Measurements from ENCODE around the gene GDPD5. TPM values are rescaled to one million over a fixed set of nuclear protein-coding genes. Genes with fewer than 3 reads are reported as not detected.
A peak's percentile ranks its signal among the peaks of the same experiment; 100 is the strongest.

GDPD5 gene
- 13.4 and 14.5 TPM in 2 replicates for total RNA-seq

GRCh38 chr11:75525433-75526191 lies at the start of gene GDPD5:
Gene GDPD5, minus strand, starts transcription at chr11:75525941. Its CDS starts 48,206 bp downstream, at chr11:75477735.
- Mint-ChIP-seq H3K4me1 (peaks cover 15% of the 10 kb centered on the region), H3K4me3 (peak within 1 kb of the TSS; percentile 85), H3K27me3 (peaks cover 27% of the 10 kb centered on the region)

DNA sequence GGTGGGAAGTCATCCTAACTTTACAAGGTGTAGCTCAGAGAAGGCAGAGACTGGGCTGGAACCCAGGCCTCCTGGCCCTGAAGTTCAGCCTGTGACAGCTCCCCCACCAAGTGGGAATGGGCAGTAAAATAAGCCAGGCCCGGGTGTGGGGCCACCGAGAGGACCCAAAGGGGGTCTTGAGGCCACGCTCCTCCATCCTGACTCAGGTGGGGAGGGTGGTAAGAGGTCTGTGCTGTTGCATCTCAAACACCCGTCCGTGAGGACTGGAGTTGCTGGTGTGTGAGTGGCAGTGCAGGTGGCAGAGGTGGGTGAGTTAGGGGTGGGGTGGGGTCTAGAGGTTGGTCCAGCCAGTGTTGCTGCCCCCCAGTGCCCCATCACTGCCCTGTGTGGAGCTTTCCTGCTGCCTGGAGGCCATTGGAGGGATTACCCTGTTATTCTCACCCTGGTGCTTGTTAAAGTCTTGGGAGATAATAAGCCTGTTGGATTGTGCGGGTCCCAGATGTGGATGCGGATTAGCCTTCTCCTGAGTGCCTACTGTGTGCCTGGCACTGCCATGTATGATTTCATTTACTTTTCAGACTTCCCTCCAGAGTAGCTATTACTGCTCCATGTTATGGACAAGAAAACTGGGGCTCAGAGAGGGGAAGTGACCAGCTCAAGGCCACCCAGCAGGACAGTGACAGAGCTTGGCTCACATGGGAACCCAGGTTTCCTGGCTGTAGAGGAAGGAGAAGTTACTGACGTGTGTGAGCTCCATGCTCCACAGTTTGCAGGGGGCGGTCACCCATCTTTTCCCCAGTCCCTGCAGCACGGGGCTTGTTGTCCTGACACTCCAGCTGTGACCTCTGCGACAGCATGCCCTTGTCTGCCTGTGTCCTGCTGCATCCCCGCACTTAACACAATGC lies 49.2 kb upstream of the GDPD5 start:
- intact Hi-C loops (cut with micrococcal nuclease), result no loop called here
- no peak for DNase-seq

More at GRCh38 chr11:75525433-75526191, at the start of gene GDPD5:
- peak; percentile 98 for DNase-seq
- Mint-ChIP-seq H3K36me3 (ENCODE audit: low read depth) (no peaks in the 10 kb centered on the region), H3K9me3 (no peaks in the 10 kb centered on the region), H3K27ac (peak within 1 kb of the TSS; percentile 78)
- intact Hi-C loops (cut with micrococcal nuclease), result loop anchor here (2.0 kb wide), 3 partner anchors 33 to 51 kb away; partner anchors contain the start of gene SERPINH1

DNA sequence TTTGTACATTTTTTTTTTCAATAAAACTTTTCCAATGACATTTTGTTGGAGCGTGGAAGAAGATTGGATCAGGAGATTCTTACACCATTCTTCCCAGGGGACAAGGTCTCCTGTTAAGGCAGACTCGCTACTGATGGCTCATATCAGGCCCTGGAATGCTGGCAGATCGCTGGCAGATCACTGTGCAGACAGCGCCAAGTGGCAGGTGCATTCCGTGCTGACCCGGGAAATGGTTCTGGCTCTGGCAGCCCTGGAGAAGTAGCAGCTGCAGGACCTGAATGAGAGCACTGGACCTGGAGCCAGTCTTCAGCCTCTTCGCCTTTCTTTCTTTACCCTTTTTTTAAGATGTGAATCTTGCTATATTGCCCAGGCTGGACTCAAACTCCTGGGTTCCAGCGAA lies 47.0 kb upstream of the GDPD5 start:
- Mint-ChIP-seq H3K27ac (no peak overlapping the region), H3K9me3 (no peaks in the 10 kb centered on the region), H3K27me3 (no peaks in the 10 kb centered on the region), H3K4me1 (peaks cover 4% of the 10 kb centered on the region), H3K4me3 (no peak overlapping the region), H3K36me3 (ENCODE audit: low read depth) (peaks cover 21% of the 10 kb centered on the region)
- intact Hi-C loops (cut with micrococcal nuclease), result no loop called here
- DNase-seq, result no peak

More for the DNA sequence above, 49.2 kb upstream of the GDPD5 start:
- H3K9me3 Mint-ChIP-seq, result no peaks in the 10 kb centered on the region
- H3K4me1 Mint-ChIP-seq, result peaks cover 4% of the 10 kb centered on the region
- H3K27me3 Mint-ChIP-seq, result peaks cover 2% of the 10 kb centered on the region
- H3K27ac Mint-ChIP-seq, result no peak overlapping the region
- peaks cover 9% of the 10 kb centered on the region for H3K36me3 Mint-ChIP-seq (ENCODE audit: low read depth)
- H3K4me3 Mint-ChIP-seq, result no peak overlapping the region

- no peak overlapping the region for H3K27ac Mint-ChIP-seq
- H3K27me3 Mint-ChIP-seq, result no peaks in the 10 kb centered on the region
- peaks cover 23% of the 10 kb centered on the region for H3K36me3 Mint-ChIP-seq (ENCODE audit: low read depth)
- H3K4me1 Mint-ChIP-seq, result peaks cover 2% of the 10 kb centered on the region
- intact Hi-C loops (cut with micrococcal nuclease), result no loop called here
- H3K9me3 Mint-ChIP-seq, result no peaks in the 10 kb centered on the region
- no peak overlapping the region for H3K4me3 Mint-ChIP-seq
- DNase-seq, result no peak
Observed at GRCh38 chr11:75571625-75572024, 45.9 kb upstream of the GDPD5 start.

DNA sequence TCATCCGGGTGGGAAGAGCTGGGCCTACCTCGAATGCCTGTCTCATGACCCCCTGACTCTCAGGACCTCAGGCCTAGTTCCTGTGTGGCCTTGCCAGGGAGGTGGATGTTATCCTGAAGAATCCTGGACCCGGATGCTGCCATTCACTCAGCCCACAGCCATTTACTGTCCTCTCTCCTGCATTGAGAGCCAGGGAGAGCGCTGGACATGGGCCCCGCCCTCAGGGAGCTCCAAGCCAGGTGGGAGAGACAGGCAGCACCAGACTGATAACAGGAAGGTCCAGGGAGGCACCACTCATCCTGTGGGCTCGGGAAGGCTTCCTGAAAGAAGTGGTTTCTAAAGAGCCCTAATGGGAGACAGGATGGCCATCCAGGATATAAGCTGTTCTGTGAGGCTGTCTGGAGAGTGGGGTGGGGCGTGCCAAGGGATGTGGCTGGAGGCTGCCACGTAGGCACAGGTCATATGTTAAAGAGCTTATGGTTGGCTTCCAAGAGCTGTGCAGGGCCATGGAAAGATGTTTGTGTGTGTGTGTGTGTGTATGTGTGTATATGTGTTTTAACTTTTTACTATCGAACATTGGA lies 44.9 kb upstream of the GDPD5 start:
- intact Hi-C loops (cut with micrococcal nuclease), result no loop called here
- Mint-ChIP-seq H3K4me1 (no peaks in the 10 kb centered on the region), H3K9me3 (no peaks in the 10 kb centered on the region), H3K27me3 (no peaks in the 10 kb centered on the region), H3K27ac (no peak overlapping the region), H3K4me3 (no peak overlapping the region), H3K36me3 (ENCODE audit: low read depth) (peaks cover 23% of the 10 kb centered on the region)
- DNase-seq, result no peak

DNA sequence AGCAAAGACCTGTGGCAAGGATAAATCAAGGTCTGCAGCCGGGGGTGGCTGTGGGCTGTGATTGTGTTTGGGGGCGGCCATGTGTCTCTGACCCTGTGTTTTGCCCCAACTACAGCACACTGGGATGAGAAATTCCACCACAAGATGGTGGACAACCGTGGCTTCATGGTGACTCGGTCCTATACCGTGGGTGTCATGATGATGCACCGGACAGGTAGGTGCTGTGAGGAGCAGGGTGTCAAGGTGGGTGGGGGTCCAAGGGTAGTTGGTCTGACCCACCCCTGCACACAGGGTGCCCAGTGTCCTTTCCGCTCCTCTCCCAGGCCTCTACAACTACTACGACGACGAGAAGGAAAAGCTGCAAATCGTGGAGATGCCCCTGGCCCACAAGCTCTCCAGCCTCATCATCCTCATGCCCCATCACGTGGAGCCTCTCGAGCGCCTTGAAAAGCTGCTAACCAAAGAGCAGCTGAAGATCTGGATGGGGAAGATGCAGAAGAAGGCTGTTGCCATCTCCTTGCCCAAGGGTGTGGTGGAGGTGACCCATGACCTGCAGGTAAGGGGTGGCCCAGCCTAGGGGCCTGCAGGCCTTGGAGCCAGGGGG lies 43.0 kb upstream of the GDPD5 start:
- Mint-ChIP-seq H3K4me3 (no peak overlapping the region), H3K27me3 (no peaks in the 10 kb centered on the region), H3K9me3 (no peaks in the 10 kb centered on the region), H3K4me1 (peaks cover 1% of the 10 kb centered on the region), H3K36me3 (ENCODE audit: low read depth) (peaks cover 23% of the 10 kb centered on the region), H3K27ac (no peak overlapping the region)
- intact Hi-C loops (cut with micrococcal nuclease), result no loop called here
- no peak for DNase-seq

DNA sequence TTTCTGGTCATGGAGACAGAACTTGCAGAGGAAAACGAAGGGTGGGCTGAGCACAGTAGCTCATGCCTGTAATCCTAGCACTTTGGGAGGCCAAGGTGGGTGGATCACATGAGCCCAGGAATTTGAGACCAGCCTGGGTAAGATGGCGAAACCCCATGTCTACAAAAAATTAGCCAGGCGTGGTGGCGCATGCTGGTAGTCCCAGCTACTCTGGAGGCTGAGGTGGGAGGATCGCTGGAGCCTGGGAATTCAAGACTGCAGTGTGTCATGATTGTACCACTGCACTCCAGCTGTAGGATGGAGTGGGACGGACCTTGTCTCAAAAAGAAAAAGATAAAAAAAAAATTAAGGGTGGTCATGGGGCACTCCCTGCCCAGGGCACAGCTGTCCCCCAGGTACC lies 42.2 kb upstream of the GDPD5 start:
- intact Hi-C loops (cut with micrococcal nuclease), result no loop called here
- H3K36me3 Mint-ChIP-seq (ENCODE audit: low read depth), result peaks cover 23% of the 10 kb centered on the region
- H3K4me3 Mint-ChIP-seq, result no peak overlapping the region
- peaks cover 7% of the 10 kb centered on the region for H3K4me1 Mint-ChIP-seq
- H3K27ac Mint-ChIP-seq, result no peak overlapping the region
- no peaks in the 10 kb centered on the region for H3K9me3 Mint-ChIP-seq
- no peak for DNase-seq
- H3K27me3 Mint-ChIP-seq, result no peaks in the 10 kb centered on the region

GRCh38 chr11:75566763-75567279 lies 41.1 kb upstream of the GDPD5 start:
- Mint-ChIP-seq H3K9me3 (no peaks in the 10 kb centered on the region), H3K36me3 (ENCODE audit: low read depth) (peaks cover 14% of the 10 kb centered on the region), H3K27ac (no peak overlapping the region), H3K4me3 (no peak overlapping the region), H3K4me1 (peaks cover 11% of the 10 kb centered on the region), H3K27me3 (no peaks in the 10 kb centered on the region)
- intact Hi-C loops (cut with micrococcal nuclease), result no loop called here
- no peak for DNase-seq

DNA sequence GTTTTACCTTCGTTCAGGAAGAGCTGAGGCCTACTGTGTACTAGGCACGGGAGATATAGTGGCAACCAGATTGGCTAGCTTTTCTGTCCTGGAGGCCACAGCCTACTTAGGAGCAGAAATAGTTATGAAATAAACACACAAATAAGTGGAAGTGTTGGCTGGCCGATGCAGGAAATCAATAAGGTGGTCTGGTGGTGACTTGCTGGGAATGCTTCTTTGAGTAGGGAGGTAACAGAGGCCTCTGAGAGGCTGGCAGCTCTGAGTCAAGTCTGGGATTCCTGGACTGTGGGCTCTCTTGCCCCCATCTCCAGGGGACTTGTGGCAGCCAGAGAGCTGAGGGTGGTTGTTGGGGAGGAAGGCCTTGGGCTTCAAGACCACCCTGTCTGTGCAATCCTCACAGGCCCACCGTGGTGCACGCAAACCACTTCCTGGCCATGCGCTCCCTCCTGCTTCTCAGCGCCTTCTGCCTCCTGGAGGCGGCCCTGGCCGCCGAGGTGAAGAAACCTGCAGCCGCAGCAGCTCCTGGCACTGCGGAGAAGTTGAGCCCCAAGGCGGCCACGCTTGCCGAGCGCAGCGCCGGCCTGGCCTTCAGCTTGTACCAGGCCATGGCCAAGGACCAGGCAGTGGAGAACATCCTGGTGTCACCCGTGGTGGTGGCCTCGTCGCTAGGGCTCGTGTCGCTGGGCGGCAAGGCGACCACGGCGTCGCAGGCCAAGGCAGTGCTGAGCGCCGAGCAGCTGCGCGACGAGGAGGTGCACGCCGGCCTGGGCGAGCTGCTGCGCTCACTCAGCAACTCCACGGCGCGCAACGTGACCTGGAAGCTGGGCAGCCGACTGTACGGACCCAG lies 40.4 kb upstream of the GDPD5 start:
- no peaks in the 10 kb centered on the region for H3K27me3 Mint-ChIP-seq
- no peak overlapping the region for H3K4me3 Mint-ChIP-seq
- peak overlapping the region; percentile 26 for H3K27ac Mint-ChIP-seq
- no peak for DNase-seq
- H3K36me3 Mint-ChIP-seq (ENCODE audit: low read depth), result peaks cover 14% of the 10 kb centered on the region
- H3K4me1 Mint-ChIP-seq, result peaks cover 16% of the 10 kb centered on the region
- no peaks in the 10 kb centered on the region for H3K9me3 Mint-ChIP-seq
- intact Hi-C loops (cut with micrococcal nuclease), result no loop called here

DNA sequence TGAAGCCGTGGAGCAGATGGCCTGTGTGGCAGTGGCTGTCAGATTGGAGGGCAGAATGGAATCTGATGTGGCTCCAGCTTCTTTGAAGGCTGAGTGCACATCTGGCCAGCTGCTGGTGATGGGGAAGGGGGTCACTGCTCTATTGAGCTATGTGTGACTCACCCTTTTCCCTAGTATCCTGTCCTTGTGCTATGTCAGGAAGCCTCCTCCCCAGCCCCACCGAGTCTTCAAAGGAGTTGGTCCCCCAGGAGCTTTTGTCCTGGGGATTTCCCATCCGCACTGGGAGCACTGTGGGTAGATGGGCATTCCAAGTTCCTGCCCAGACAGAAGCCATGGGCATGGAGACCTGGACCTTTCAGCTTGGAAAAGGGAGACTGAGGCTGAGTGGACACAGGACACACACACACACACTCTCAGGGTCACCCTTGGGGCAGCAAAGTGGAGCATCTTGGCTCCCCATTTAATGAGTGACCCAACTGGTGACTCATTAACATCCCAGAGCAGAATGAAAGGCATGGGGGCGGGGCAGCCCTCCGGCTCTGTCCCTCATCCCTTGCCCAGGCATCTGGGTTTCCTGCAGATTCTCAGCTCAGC lies 39.6 kb upstream of the GDPD5 start:
- no peak overlapping the region for H3K27ac Mint-ChIP-seq

GRCh38 chr11:75563978-75564552 lies 38.3 kb upstream of the GDPD5 start:
- intact Hi-C loops (cut with micrococcal nuclease), result loop anchor here (2.0 kb wide), 1 partner anchor 37 kb away; no protein-coding TSS in a partner anchor
- H3K9me3 Mint-ChIP-seq, result no peaks in the 10 kb centered on the region

More for the DNA sequence above, 39.6 kb upstream of the GDPD5 start:
- Mint-ChIP-seq H3K27me3 (no peaks in the 10 kb centered on the region), H3K36me3 (ENCODE audit: low read depth) (peaks cover 14% of the 10 kb centered on the region), H3K9me3 (no peaks in the 10 kb centered on the region), H3K4me3 (no peak overlapping the region), H3K4me1 (peaks cover 18% of the 10 kb centered on the region)
- intact Hi-C loops (cut with micrococcal nuclease), result no loop called here
- DNase-seq, result no peak

GRCh38 chr11:75563501-75563977 lies 37.8 kb upstream of the GDPD5 start:
- DNase-seq, result no peak
- Mint-ChIP-seq H3K9me3 (no peaks in the 10 kb centered on the region), H3K4me3 (peak overlapping the region; percentile 92), H3K36me3 (ENCODE audit: low read depth) (peaks cover 5% of the 10 kb centered on the region), H3K4me1 (peaks cover 18% of the 10 kb centered on the region), H3K27me3 (peaks cover 4% of the 10 kb centered on the region), H3K27ac (peak overlapping the region; percentile 62)
- intact Hi-C loops (cut with micrococcal nuclease), result loop anchor here (2.0 kb wide), 1 partner anchor 37 kb away; no protein-coding TSS in a partner anchor

More at GRCh38 chr11:75563978-75564552, 38.3 kb upstream of the GDPD5 start:
- DNase-seq, result no peak
- Mint-ChIP-seq H3K27ac (peak overlapping the region; percentile 62), H3K27me3 (peaks cover 4% of the 10 kb centered on the region), H3K4me1 (peaks cover 18% of the 10 kb centered on the region), H3K4me3 (peak overlapping the region; percentile 92), H3K36me3 (ENCODE audit: low read depth) (peaks cover 10% of the 10 kb centered on the region)
